Measurements from ENCODE around the gene HDAC4.

The HDAC4 gene

GRCh38 chr2:239065962-239066361, 334.9 kb downstream of the HDAC4 start:
- DNase-seq (ENCODE audit: low read depth in 2 of 2): no peak

GRCh38 chr2:239065537-239065936, 335.3 kb downstream of the HDAC4 start:
- DNase-seq (ENCODE audit: low read depth in 2 of 2): no peak

- DNase-seq (ENCODE audit: low read depth in 2 of 2): no peak
These were observed 335.9 kb downstream of the HDAC4 start for GRCh38 chr2:239064891-239065290.

GRCh38 chr2:239064253-239064652, 336.6 kb downstream of the HDAC4 start:
- no peak for DNase-seq (ENCODE audit: low read depth in 2 of 2)

GRCh38 chr2:239062743-239063142, 338.1 kb downstream of the HDAC4 start:
- no peak for DNase-seq (ENCODE audit: low read depth in 2 of 2)

GRCh38 chr2:239061824-239062570, 338.8 kb downstream of the HDAC4 start:
- DNase-seq (ENCODE audit: low read depth in 2 of 2): no peak

- no peak for DNase-seq (ENCODE audit: low read depth in 2 of 2)
These were observed 339.6 kb downstream of the HDAC4 start for GRCh38 chr2:239061121-239061666.

GRCh38 chr2:239060676-239061075, 340.1 kb downstream of the HDAC4 start:
- DNase-seq (ENCODE audit: low read depth in 2 of 2): no peak

- no peak for DNase-seq (ENCODE audit: low read depth in 2 of 2)
These were observed 341.0 kb downstream of the HDAC4 start for GRCh38 chr2:239059854-239060253.

GRCh38 chr2:239058766-239059165, 342.1 kb downstream of the HDAC4 start:
- no peak for DNase-seq (ENCODE audit: low read depth in 2 of 2)

- no peak for DNase-seq (ENCODE audit: low read depth in 2 of 2)
These were observed 343.3 kb downstream of the HDAC4 start for GRCh38 chr2:239057533-239057932.

GRCh38 chr2:239056611-239057010, 344.2 kb downstream of the HDAC4 start:
- no peak for DNase-seq (ENCODE audit: low read depth in 2 of 2)

GRCh38 chr2:239055756-239056493, 344.9 kb downstream of the HDAC4 start:
- no peak for DNase-seq (ENCODE audit: low read depth in 2 of 2)

- DNase-seq (ENCODE audit: low read depth in 2 of 2): no peak
These were observed 345.9 kb downstream of the HDAC4 start for GRCh38 chr2:239054921-239055320.

- DNase-seq (ENCODE audit: low read depth in 2 of 2): no peak
These were observed 346.9 kb downstream of the HDAC4 start for GRCh38 chr2:239053801-239054503.

GRCh38 chr2:239052798-239053665, 347.8 kb downstream of the HDAC4 start:
- no peak for DNase-seq (ENCODE audit: low read depth in 2 of 2)

GRCh38 chr2:239051891-239052445, 348.9 kb downstream of the HDAC4 start:
- DNase-seq (ENCODE audit: low read depth in 2 of 2): no peak

GRCh38 chr2:239050252-239050649, 350.6 kb downstream of the HDAC4 start:
- DNase-seq (ENCODE audit: low read depth in 2 of 2): no peak

GRCh38 chr2:239049421-239050251, 351.2 kb downstream of the HDAC4 start:
- no peak for DNase-seq (ENCODE audit: low read depth in 2 of 2)

- no peak for DNase-seq (ENCODE audit: low read depth in 2 of 2)
These were observed 352.1 kb downstream of the HDAC4 start for GRCh38 chr2:239048736-239049135.
